HG03175 (cell line): ENCODE results near the gene HNF4A.
"Not testable (repeated sequence)": the region's sequence is repeated elsewhere in the genome, so short reads cannot be mapped to it uniquely, and the experiment has no call there.

ENCODE experiments used
- ATAC-seq: cut with Tn5 transposase; IDR thresholded peaks from one replicate; pipeline ENCODE4 v1.9.1; 2021; ENCODE audit warnings: mild to moderate bottlenecking, moderate library complexity; ENCODE audit not compliant: unreplicated experiment

Gene HNF4A

GRCh38 chr20:44344723-44345122 is 10.8 kb upstream of the HNF4A start:
- no peak for ATAC-seq

- no peak for ATAC-seq
Measured at GRCh38 chr20:44345147-44345546, 10.4 kb upstream of the HNF4A start.

GRCh38 chr20:44345941-44346340 is 9.6 kb upstream of the HNF4A start:
- ATAC-seq: not testable (repeated sequence)

DNA sequence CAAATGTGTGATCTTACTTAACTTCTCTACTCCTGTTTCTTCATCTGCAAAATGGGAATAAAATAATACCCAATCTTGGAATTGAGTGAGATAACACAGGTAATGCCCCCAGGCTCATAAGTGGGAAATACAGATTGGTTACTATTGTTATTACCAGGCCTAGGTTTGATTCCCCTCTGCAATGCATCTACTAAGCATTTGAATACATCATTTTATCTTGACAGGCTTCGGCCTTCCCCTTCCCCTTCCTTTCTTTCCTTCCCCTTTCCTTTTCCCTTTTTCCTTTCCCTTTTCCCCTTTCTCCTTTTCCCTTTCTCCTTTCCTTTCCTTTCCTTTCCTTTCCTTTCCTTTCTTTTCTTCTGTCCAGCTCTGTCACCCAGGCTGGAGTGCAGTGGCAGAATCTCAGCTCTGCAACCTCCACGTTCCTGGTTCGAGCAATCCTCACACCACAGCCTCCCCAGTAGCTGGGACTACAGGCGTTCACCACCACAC is 7.3 kb upstream of the HNF4A start:
- no peak for ATAC-seq

- no peak for ATAC-seq
Measured at GRCh38 chr20:44349349-44349748, 6.2 kb upstream of the HNF4A start.

DNA sequence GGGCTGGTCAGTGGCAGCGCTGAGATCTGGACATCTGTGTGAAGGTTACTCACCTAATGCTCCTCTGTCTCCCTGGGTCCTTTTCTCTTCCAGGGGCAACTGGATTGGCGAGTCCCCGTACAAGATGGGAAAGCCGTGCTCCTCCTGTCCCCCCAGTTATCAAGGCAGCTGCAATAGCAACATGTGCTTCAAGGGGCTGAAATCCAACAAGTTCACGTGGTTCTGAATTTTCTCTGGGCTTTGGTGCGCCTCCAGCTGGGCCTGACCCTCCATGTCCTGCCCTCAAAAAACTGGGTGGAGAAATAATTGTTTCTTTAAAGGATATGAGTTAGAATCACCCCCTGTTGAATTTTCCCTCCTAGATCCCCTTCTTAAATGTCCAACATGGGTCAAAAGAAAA is 4.9 kb upstream of the HNF4A start:
- no peak for ATAC-seq

DNA sequence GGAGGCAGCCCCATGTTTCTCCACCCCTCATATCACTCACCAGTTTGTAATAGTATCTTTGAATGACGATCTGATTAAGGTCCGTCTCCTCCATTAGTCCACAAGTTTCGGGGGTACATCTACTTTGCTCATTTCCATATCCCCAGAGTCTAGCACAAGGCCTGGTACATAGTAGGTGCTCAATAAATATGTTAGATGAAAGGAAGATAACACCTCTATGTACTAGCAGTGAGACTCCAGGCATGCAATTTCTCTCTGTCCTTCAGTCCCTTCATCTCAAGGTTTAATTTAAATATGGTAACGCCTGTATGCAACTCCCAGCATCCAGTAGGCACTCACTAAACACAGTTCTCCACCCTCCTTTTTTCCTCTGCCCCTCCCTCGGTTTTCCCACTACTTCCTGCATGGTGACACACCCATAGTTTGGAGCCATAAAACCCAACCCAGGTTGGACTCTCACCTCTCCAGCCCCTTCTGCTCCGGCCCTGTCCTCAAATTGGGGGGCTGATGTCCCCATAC is 461 bp upstream of the HNF4A start:
- no peak for ATAC-seq

DNA sequence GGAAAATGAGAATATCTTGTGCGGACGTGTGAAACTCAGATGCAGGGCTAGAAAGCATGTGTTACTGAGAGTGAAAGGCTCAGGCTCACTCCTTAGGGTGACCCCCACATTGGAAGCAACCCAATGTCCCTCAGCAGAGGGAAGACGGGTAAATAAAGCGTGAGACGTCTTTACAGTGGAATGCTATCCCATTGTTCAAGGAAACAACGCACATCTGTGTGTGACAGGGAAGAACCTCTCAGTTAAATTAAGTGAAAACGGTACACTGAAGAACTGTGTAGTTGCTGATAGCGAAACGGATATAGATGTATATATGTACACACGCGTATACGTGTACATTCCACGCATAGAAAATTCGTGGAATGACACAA is 839 bp downstream of the HNF4A start:
- ATAC-seq: no peak

GRCh38 chr20:44357020-44357419 is 1.5 kb downstream of the HNF4A start:
- no peak for ATAC-seq

DNA sequence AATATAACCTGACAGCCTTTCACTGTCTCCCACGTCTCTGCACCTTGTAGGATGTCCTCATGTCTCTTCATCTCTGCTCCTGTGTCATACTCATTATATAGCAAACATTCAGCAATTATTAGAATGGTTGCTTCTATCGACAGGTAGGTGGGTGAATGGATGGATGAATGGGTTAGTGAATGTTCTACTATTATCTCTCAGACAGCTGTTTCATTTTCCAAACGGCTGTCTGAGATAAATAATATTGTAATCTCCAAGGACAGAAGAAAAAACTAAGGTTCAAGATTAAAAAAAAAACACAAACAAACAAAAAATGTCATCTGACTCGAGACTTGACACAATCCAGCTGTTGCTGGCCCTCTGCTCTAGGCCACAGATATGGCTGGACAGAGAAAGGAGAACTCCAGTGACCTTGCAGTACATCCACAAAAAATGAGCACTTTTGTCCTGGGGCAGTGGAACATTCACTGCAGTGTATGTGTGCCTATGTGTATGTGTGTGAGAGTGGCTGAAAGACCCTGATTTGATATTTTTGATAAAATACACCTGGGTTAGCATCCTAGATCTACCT is 2.1 kb downstream of the HNF4A start:
- no peak for ATAC-seq

GRCh38 chr20:44358776-44359175 is 3.3 kb downstream of the HNF4A start:
- ATAC-seq: no peak

DNA sequence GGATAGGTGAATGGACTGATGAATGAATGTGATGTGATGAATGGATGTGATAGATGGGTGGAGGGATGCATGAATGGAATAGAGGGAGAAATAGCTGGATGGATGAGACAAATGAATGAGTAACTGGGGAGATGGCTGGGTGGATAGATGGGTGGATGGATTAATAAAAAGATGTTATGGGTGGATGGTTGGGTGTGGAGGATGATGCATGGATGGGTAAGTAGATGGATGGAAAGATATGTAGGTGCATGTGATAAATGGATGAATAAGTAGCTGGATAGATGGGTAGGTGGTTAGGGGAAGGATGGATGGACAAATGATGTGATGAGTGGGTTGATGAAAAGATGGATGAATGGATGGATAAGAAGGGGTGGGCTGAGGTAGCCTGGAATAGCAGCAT is 4.7 kb downstream of the HNF4A start:
- ATAC-seq: no peak

DNA sequence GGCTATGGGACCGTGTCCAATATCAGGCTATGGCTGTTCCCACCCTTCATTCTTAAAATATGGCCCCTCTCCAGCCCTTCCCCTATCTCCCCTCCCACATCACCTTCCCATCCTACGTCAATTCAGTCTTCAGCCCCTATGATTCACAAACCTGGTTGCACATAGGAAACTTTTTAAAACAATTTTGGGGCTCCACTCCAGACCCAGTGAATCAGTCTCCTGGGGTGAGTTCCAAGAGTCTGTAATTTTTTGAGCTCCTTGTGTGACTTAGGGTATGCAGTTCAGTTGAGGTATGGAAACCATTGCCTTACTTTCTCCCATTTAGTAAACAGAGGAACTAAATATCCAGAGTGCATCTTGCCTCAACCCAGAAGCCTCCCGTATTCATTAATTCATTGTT is 5.5 kb downstream of the HNF4A start:
- ATAC-seq: no peak

DNA sequence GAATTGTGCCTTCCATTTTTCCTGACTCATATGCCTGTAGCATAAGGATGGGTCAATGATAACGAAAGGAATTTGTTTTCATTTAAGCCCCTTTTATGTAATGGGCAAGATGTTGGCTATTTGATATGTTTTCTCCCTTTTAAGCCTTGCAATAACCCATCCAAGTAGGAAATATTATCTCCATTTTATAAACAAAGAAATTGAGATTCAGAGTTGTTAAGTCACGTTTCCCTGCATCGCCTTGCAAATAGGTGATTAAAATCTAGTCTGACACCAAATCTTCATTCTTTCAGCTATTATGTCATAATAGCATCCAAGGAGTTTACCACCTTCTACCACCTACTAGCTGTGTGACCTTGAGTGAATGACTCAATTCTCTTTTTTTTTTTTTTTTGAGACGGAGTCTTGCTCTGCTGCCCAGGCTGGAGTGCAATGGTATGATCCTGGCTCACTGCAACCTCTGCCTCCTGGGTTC is 7.0 kb downstream of the HNF4A start:
- no peak for ATAC-seq

GRCh38 chr20:44364068-44364467 is 8.6 kb downstream of the HNF4A start:
- no peak for ATAC-seq

GRCh38 chr20:44364780-44365179 is 9.3 kb downstream of the HNF4A start:
- no peak for ATAC-seq

DNA sequence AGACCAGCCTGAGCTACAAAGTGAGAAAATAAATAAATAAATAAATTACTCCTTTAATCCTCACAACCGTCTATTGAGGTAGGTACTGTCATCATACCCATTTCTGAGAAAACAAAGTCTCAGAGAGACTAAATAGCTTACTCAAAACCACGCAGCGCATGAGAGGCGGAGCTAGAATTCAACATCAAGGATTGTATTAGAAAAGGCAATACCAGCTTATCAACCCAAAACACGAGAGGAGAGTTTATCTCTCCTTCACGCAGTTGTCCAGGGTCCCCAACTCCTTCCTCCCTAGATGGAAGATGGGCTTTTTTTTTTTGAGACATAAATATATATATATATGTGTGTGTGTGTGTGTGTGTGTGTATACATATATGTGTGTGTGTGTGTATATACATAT is 12.2 kb downstream of the HNF4A start:
- no peak for ATAC-seq

GRCh38 chr20:44370639-44371218 is 15.2 kb downstream of the HNF4A start:
- no peak for ATAC-seq

- ATAC-seq: no peak
Measured at GRCh38 chr20:44382641-44383040, 27.1 kb downstream of the HNF4A start.

DNA sequence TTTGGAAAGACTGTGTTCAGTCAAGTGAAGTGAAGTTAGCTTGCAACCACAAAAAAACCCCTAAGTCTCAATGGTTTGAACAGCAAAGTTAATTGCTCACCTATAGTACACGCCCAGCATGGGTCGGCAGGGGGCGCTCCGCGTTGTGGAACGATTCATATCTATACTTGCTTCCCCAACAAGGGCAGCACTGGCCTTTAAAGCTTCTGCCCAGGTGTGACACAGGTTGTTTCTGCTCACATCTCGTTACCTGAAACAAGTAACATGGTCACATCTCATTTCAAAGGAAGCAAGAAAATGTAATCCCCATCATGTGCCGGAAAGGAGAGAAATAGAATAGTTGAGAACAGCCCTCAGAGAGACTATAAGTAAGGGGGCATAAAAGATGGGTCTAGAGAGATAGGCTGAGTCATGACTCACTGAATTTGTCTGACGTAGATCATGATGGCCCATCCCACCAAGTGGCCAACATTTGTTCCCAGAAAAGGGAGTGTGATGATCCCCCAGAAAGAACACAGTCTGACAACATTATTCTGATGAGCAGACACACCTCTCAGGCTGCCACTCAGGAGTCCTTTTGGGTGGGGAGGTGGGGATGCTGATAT is 29.0 kb downstream of the HNF4A start:
- ATAC-seq: peak; percentile 51

GRCh38 chr20:44388466-44389023 is 33.0 kb downstream of the HNF4A start:
- no peak for ATAC-seq

DNA sequence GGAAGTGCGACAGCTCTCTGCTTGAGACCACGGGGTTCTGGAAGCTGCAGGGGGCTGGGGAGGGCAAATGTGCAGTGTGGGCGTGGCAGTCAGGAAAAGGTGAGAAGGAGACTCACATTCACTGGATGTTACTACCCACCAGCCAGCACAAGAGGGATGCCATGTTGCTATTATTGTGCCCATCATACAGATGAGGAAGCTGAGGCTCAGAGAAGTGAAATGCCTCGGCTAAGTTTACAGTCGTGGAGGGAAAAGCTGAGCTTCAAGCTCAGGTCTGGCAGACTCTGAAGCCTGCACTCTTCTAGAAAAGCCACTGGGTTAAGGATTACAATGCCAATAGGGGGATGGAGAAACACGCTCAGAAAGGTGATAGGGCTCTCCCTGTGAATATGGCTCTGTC is 34.4 kb downstream of the HNF4A start:
- ATAC-seq: no peak
